SK-N-SH (cell line): Measurements from ENCODE around the gene HTR1D. TPM values are rescaled to one million over a fixed set of nuclear protein-coding genes. Genes with fewer than 3 reads are reported as not detected.

Experiments
- CTCF ChIA-PET: fragments of 300-600, 350-600 bp; formaldehyde crosslinking; extraction: SDS; loops from one replicate; lab custom pipeline; 2021; lab: Yijun Ruan, JAX
- POLR2A ChIA-PET: fragments of 350-600 bp; sonication (Branson Sonifier 250); formaldehyde crosslinking; extraction: SDS; loops from one replicate; lab custom pipeline; 2020; ENCODE audit warnings: antibody characterized with exemption, inconsistent platforms; lab: Yijun Ruan, JAX
- DNase-seq: peaks from one replicate; pipeline ENCODE4 v3.0.0; 2012
- H2AFZ ChIP-seq: fragments of 200-600 bp; sonication (generic); 2 replicates; pipeline ENCODE4 v1.8.1; 2016; ENCODE audit warnings: antibody characterized with exemption, mild to moderate bottlenecking, low read depth
- H3F3A ChIP-seq: fragments of 200-600 bp; sonication (generic); replicated peaks from 2 replicates; pipeline ENCODE3; 2016; ENCODE audit warnings: antibody characterized with exemption, mild to moderate bottlenecking; ENCODE audit not compliant: insufficient read depth
- H3K27ac ChIP-seq, 2 experiments: fragments of 200-500 bp in 1 of 2; fragments of 200-600 bp in 1 of 2; sonication (Bioruptor generic) in 1 of 2; sonication (generic), shearing (Covaris generic) in 1 of 2; 2 replicates each; pipeline versions ENCODE4 v1.5.1 to v1.6.1; 2014 to 2016; ENCODE audit warnings: low read depth in 2 of 2, inconsistent platforms in 1 of 2, low read length in 1 of 2, mild to moderate bottlenecking in 1 of 2, mixed read lengths in 1 of 2
- H3K27me3 ChIP-seq: fragments of 200-600 bp; sonication (generic), shearing (Covaris generic); 2 replicates; pipeline ENCODE4 v1.6.1; 2016; ENCODE audit warnings: mixed run types; ENCODE audit not compliant: insufficient read depth
- H3K36me3 ChIP-seq, 2 experiments: fragments of 200-500 bp in 1 of 2; fragments of 200-600 bp in 1 of 2; sonication (Bioruptor generic) in 1 of 2; sonication (generic) in 1 of 2; replicated peaks in 1 of 2; 2 replicates each; pipeline versions ENCODE3 to v1.5.1; 2014 to 2016; ENCODE audit warnings: low read length in 1 of 2, mild to moderate bottlenecking in 1 of 2; ENCODE audit not compliant: insufficient read depth in 2 of 2, control insufficient read depth in 1 of 2
- H3K4me1 ChIP-seq, 2 experiments: fragments of 200-500 bp in 1 of 2; fragments of 200-600 bp in 1 of 2; sonication (Bioruptor generic) in 1 of 2; sonication (generic), shearing (Covaris generic) in 1 of 2; 2 replicates each; pipeline versions ENCODE4 v1.5.1 to v1.6.1; 2014 to 2016; ENCODE audit warnings: low read depth in 1 of 2, low read length in 1 of 2, mixed run types in 1 of 2; ENCODE audit not compliant: insufficient read depth in 2 of 2, control insufficient read depth in 1 of 2
- H3K4me2 ChIP-seq: fragments of 200-600 bp; sonication (generic), shearing (Covaris generic); 2 replicates; pipeline ENCODE4 v1.6.1; 2017; ENCODE audit warnings: mixed run types
- H3K4me3 ChIP-seq, 2 experiments: fragments of 200-500 bp in 1 of 2; fragments of 200-600 bp in 1 of 2; sonication (Bioruptor generic) in 1 of 2; sonication (generic), shearing (Covaris generic) in 1 of 2; 2 replicates each; pipeline versions ENCODE4 v1.5.1 to v1.8.1; 2014 to 2016; ENCODE audit warnings: low read depth in 2 of 2, inconsistent platforms in 1 of 2, low read length in 1 of 2, mild to moderate bottlenecking in 1 of 2, mixed read lengths in 1 of 2, moderate library complexity in 1 of 2
- H3K79me2 ChIP-seq: fragments of 200-600 bp; sonication (generic); 2 replicates; pipeline ENCODE4 v1.8.1; 2017; ENCODE audit warnings: mild to moderate bottlenecking; ENCODE audit not compliant: insufficient read depth
- H3K9ac ChIP-seq: fragments of 200-600 bp; sonication (generic); 2 replicates; pipeline ENCODE4 v1.6.1; 2017; ENCODE audit warnings: mixed run types
- H3K9me2 ChIP-seq: fragments of 200-600 bp; sonication (generic); 2 replicates; pipeline ENCODE4 v1.6.1; 2017; ENCODE audit warnings: mixed run types
- H3K9me3 ChIP-seq: fragments of 200-600 bp; sonication (generic); 2 replicates; pipeline ENCODE4 v1.6.1; 2017; ENCODE audit warnings: mixed run types, mild to moderate bottlenecking, moderate library complexity
- H4K20me1 ChIP-seq: fragments of 200-600 bp; sonication (generic); 2 replicates; pipeline ENCODE4 v1.6.1; 2017; ENCODE audit warnings: mild to moderate bottlenecking, mixed run types; ENCODE audit not compliant: insufficient read depth
- CHD2 ChIP-seq: fragments of 150-350 bp; IDR thresholded peaks from 2 replicates; pipeline ENCODE4 v1.6.1; 2018; ENCODE audit warnings: low read length; ENCODE audit not compliant: partially characterized antibody
- FOXM1 ChIP-seq: IDR thresholded peaks from 2 replicates; pipeline ENCODE4 v1.4.0; 2012; ENCODE audit warnings: low read depth, mild to moderate bottlenecking
- GATA2 ChIP-seq: sonication (generic); formaldehyde crosslinking; IDR thresholded peaks from 2 replicates; pipeline ENCODE4 v1.5.0; 2020; ENCODE audit warnings: mild to moderate bottlenecking, missing genetic modification reagents
- IRF3 ChIP-seq: fragments of 150-350 bp; IDR thresholded peaks from 2 replicates; pipeline ENCODE4 v1.6.1; 2016; ENCODE audit warnings: mild to moderate bottlenecking, low read depth, low read length
- MAX ChIP-seq: IDR thresholded peaks from 2 replicates; pipeline ENCODE4 v1.4.0; 2012; ENCODE audit warnings: low read depth
- MEF2A ChIP-seq: IDR thresholded peaks from 2 replicates; pipeline ENCODE4 v1.4.0; 2012; ENCODE audit warnings: low read depth, borderline replicate concordance
- MXI1 ChIP-seq: IDR thresholded peaks from 2 replicates; pipeline ENCODE4 v1.6.1; 2012; ENCODE audit warnings: mild to moderate bottlenecking, low read depth, low read length, improper control_type of control experiment
- NRF1 ChIP-seq: IDR thresholded peaks from 2 replicates; pipeline ENCODE4 v1.6.1; 2012; ENCODE audit warnings: low read depth, mild to moderate bottlenecking, low read length
- POLR2AphosphoS5 ChIP-seq: IDR thresholded peaks from 2 replicates; pipeline ENCODE4 v1.6.1; 2012; ENCODE audit warnings: low read depth, low read length
- REST ChIP-seq: IDR thresholded peaks from 2 replicates; pipeline ENCODE4 v1.6.1; 2012; ENCODE audit warnings: mild to moderate bottlenecking, low read depth, low read length, moderate library complexity
- RXRA ChIP-seq: IDR thresholded peaks from 2 replicates; pipeline ENCODE4 v1.4.0; 2012; ENCODE audit warnings: low read depth, mild to moderate bottlenecking, borderline replicate concordance
- SIN3A ChIP-seq: IDR thresholded peaks from 2 replicates; pipeline ENCODE4 v1.6.1; 2012; ENCODE audit warnings: low read depth, mild to moderate bottlenecking, low read length, moderate library complexity, borderline replicate concordance
- SMC3 ChIP-seq: IDR thresholded peaks from 2 replicates; pipeline ENCODE4 v1.6.1; 2012; ENCODE audit warnings: low read depth, low read length, improper control_type of control experiment
- TEAD4 ChIP-seq: IDR thresholded peaks from 2 replicates; pipeline ENCODE4 v1.4.0; 2012; ENCODE audit warnings: mild to moderate bottlenecking, borderline replicate concordance; ENCODE audit not compliant: insufficient read depth
- USF1 ChIP-seq: IDR thresholded peaks from 2 replicates; pipeline ENCODE4 v1.4.0; 2012; ENCODE audit warnings: low read depth, borderline replicate concordance
- WGBS: methylation state at CpG from one replicate; pipeline ENCODE4 v1.1.6; 2017; ENCODE audit warnings: low lambda C conversion rate; 5-methylcytosine and 5-hydroxymethylcytosine counted together
- polyA plus RNA-seq, 3 experiments: library from polyadenylated mRNA; depleted of rRNA; stranded (reverse); fragments of >200 nt; gene quantifications; 2 replicates each; pipeline ENCODE4 v1.2.3, GENCODE V29; 2012

Gene HTR1D
- polyA plus RNA-seq, 1 of the 3 experiments (the other 2 are of a cell fraction): 0.39 TPM

GRCh38 chr1:23150125-23150524 lies 67.2 kb downstream of the HTR1D start:
- Histone ChIP-seq H3K9me2 (no peaks in the 10 kb centered on the region), H3K27me3 (no peaks in the 10 kb centered on the region), H2AFZ (no peak overlapping the region), H4K20me1 (peaks cover 92% of the 10 kb centered on the region), H3K4me2 (no peak overlapping the region), H3K4me3 (no peak overlapping the region), H3K79me2 (peaks cover 100% of the 10 kb centered on the region), H3K4me1 (peaks cover 4 to 14% of the 10 kb centered on the region in 2 experiments; a peak in 2 of 4 replicates), H3K36me3 (peaks cover 0 to 6% of the 10 kb centered on the region in 2 experiments), H3K27ac (no peak overlapping the region), H3F3A (peaks cover 28% of the 10 kb centered on the region), H3K9me3 (no peaks in the 10 kb centered on the region), H3K9ac (no peak overlapping the region)
- no peak for TF ChIP-seq MAX
- no peak for TF ChIP-seq NRF1
- TF ChIP-seq RXRA: no peak
- TF ChIP-seq POLR2AphosphoS5: no peak
- no peak for TF ChIP-seq IRF3
- no peak for TF ChIP-seq FOXM1
- TF ChIP-seq SMC3: no peak
- no peak for TF ChIP-seq MEF2A
- no peak for TF ChIP-seq CHD2
- TF ChIP-seq SIN3A: no peak
- TF ChIP-seq GATA2 (CRISPR knock-in tag): no peak
- TF ChIP-seq TEAD4: no peak
- no peak for TF ChIP-seq REST
- no peak for TF ChIP-seq USF1
- no peak for TF ChIP-seq MXI1
- ChIA-PET CTCF (interaction anchor here (3.0 kb wide), 1 partner anchor 34 kb away, joined by 12 read pairs; no protein-coding TSS in a partner anchor), POLR2A (no interaction called here)
- 93% methylated on average over 2 of the region's 2 CpGs for WGBS
- DNase-seq: no peak
